NT2/D1 (cell line): ENCODE measurements around the gene SPATA22.

ENCODE experiments used
- SUZ12 ChIP-seq: IDR thresholded peaks from 2 replicates; pipeline ENCODE4 v1.6.1; 2011; ENCODE audit not compliant: insufficient read length, insufficient read depth; ENCODE audit errors: extremely low read depth
- YY1 ChIP-seq: IDR thresholded peaks from 2 replicates; pipeline ENCODE4 v1.6.1; 2011; ENCODE audit not compliant: insufficient read length, insufficient read depth
- ZNF274 ChIP-seq: IDR thresholded peaks from 2 replicates; pipeline ENCODE4 v1.6.1; 2011; ENCODE audit warnings: mild to moderate bottlenecking, low read depth, low read length

DNA sequence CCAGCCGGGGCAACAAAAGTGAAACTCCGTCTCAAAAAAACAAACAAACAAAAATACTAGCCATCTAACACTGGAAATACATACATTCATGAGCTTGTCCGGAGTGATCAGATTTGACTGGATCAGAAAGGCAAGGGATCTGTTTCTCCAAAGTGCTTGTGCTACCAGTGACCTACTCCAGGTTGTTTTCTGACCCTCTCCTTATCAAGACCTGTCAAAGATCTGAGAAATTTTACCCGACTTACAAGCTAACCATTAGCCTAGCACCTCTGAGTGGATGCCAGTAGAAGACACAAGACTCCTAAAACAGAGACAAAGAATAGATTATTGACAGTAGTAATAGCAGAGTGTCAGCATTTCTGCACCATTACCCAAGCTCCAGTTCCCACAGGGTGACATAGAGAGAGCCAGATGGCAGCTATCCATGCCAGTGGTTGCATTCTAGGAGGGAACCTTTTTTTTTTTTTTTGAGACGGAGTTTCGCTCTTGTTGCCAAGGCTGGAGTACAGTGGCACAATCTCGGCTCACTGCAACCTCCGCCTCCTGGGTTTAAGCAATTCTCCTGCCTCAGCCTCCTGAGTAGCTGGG is 14.0 kb upstream of the SPATA22 start:
- TF ChIP-seq ZNF274, result no peak
- no peak for TF ChIP-seq SUZ12
- no peak for TF ChIP-seq YY1
